NCI-H510A (cell line): ENCODE results near the gene VTI1A.
"Not testable (repeated sequence)": the region's sequence is repeated elsewhere in the genome, so short reads cannot be mapped to it uniquely, and the experiment has no call there.

Experiments used
- DNase-seq: peaks from one replicate; lab custom pipeline; 2025; lab: John Stamatoyannopoulos, UW

VTI1A gene

DNA sequence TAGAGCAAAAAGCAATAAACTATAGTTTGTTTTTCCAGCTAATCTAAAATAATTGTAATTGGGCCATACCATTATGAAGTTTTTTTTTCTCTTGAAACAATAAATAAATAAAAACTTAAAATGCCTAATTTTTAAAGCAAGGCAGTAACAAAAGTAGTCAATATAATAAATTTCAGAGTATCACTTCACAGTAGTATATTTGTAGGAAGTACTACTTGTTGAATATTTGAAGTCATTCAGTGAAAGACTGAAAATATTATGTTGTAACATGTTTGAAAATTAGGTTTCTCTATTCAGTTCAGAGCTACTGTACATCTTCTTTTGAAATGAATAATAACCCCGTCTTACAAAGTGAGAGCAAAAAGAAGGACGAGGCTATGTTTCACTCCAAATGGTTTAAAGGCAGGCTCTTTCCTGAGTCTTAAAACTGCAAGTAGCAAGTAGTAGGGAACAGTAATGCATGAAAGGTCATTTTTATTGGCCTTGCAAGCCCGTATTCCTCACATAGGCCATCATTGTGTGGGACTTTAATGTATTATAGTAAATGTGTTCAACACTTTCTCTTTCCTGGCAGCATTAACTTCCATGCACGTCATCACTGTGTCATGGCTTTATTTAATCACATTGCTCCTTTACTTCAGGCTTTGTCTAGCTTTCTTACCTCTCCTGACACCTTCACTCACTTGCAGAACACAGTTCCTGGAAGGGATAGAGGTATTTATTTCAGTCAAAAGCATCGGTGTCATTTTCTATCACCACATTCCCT is 141.4 kb downstream of the VTI1A start:
- DNase-seq = no peak

DNA sequence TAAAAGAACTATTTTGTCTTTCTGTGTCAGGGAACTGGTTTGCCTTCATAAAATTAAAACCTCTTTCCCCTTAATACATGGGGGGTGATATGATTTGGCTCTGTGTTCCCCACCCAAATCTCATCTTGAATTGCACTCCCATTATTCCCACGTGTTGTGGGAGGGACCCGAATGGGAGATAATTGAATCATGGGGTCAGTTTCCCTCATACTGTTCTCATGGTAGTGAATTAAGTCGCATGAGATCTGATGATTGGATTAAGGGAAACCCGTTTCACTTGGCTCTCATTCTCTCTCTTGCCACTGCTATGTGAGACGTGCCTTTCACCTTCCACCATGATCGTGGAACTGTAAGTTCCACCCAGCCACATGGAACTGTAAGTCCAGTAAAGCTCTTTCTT is 142.1 kb downstream of the VTI1A start:
- no peak for DNase-seq

DNA sequence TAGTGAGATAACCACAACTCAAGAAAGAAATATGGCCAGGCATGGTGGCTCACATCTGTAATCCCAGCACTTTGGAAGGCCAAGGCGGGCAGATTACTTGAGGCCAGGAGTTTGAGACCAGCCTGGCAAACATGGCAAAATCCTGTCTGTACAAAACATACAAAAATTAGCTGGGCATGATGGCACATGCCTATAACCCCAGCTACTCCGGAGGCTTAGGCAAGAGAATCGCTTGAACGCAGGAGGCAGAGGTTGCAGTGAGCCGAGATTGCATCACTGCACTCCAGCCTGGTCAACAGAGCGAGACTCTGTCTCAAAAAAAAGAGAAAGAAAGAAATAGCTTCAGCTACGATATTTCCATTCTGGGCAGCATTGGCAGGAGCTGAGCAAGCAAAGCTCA is 143.8 kb downstream of the VTI1A start:
- DNase-seq = not testable (repeated sequence)

DNA sequence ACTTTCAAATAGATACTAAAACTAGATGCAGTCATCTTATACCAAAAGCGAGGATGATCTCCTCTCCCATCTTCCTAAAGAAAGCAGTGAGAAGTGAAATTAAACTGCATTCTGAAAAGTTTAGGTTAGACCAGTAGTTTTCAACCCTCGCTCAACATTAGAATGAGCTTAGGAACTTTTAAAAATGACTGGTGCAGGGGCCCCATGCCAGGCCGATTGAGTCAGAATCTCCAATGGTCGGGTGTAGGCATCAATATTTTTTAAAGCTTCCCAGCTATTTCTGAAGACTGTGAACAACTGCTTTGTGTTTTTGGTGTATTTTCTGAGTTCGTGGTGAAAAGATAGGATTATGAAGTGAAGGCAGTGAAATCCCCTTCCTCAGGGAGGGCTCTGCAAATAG is 146.0 kb downstream of the VTI1A start:
- no peak for DNase-seq

DNA sequence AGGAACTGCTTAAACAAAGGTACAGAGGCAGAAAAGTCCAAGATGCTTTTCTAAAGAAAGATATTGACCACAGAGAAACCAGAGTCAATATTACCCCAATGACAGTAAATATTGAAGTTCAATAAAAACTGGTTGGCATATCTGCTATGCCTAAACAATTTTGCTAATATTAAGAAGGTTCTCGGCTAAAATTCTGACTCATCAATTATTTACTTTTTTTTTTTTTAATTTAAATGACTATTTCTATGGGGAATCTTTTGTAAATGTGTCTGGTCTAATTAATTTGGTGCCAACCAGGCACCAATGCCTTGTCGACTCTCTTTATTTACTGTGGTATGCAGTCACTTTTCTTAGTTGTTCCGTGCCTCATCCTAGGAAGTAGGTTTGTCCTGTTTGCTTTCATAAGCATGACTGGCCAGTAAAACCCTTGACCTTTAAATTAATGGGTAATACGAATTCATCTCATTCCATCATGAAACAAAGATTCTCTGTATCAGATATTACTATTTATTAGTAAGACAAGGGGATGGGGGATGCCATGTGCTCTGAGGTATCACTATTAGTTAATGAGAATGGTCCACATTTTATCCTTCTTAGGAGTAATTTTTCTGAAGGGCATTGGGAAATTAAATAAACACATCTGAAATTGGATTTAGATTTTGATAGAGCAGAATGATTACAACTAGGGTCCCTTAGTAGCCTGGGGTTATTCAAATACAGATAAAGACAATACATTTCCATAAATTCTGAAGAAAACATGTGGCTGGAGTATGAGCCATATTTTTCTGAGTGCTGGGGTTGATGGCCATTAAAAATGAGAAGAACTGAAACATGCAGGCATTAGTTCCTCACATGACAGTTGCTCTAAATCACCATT is 154.4 kb downstream of the VTI1A start:
- no peak for DNase-seq

DNA sequence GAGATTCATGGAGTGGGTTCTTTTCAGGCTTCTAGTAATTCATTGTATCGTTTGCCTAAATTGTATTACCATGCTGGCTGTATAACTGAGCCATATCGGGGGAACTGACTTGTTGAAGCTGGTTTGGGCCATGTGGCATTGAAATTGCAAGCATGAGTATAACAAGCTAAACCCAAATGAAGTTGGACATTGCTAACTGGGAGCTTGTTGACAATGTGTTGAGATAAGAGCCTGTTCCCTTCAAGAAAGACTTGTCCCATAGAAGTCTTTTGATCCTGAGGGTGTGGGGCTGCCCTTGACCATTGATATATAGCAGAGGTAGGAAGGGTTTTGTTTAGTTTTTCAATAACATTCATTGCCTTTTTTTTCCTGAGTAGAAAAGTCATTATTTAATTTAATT is 156.0 kb downstream of the VTI1A start:
- DNase-seq = no peak

DNA sequence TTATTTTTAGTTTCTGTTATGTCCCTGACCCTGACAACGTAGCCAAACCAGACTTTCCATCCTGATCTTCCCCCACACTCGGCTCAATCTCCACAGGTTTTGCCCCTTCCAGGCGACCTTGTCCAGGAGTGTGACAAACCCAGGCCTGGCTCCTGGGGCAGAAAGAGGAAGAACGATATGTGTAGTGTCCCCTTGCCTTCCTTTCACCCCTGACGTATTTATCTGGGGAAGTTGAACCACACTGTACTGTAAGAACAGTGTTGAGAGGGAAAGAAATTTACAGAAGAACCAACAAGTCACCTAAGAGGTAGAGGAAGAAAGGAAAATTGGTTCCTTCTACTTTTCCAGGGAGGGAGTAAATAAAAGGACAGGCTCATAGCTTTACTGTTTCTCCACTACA is 158.0 kb downstream of the VTI1A start:
- no peak for DNase-seq

DNA sequence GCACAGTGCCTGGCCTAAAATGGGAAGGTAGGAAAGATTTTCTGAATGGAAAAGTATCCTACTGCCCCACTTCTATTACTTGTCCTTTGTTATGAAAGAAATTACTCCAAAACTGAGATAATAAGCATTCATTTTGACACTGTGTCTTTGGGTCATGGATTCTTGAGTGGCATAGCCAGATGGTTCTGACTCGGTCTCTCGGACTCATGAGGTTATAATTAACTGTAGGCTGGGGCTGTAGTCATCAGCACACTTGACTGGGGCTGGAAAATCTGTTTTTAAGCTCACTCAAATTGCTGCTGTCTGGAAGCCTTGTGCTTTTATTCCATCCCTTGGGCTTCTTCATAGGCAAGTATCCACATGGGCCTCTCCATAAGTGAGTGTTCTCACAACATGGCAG is 160.5 kb downstream of the VTI1A start:
- DNase-seq = no peak

DNA sequence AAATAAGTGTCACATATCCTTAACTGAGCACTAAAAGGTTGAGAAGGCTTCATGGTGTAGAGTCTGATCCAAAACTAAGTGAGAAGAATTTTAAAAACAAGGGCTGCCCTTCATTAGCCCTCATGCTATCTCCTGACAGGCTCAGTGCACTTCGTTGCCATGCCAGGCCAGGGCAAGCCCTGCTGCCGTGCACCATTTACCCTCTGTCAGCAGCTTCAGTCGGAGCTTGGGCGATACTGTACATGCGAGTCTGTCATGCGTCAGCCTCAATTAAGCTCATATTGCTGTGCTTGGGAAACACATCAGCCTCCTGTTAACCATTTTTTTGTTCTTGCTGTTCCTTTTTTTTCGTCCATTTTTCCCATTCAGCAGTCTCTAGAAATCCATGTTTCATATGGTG is 166.6 kb downstream of the VTI1A start:
- DNase-seq = peak; percentile 61

DNA sequence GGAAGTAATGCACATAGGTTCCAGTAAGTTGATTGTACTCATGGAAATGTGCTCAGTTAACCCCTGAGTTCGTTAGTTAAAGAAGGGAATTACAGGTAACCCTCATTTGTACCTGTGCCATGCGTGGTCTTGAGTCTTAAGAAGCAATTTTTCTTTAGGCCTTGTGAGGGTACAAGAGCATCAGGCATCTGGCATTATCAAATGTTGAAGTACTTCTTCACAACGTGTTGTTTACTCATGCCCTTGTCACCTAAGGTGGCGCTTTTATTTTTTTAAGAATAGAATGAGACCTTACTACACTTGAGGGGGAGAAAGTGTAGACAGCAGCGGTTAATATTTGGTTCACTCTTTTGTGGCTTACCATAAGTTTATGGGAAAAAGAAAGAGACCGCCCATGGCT is 167.1 kb downstream of the VTI1A start:
- DNase-seq = no peak

DNA sequence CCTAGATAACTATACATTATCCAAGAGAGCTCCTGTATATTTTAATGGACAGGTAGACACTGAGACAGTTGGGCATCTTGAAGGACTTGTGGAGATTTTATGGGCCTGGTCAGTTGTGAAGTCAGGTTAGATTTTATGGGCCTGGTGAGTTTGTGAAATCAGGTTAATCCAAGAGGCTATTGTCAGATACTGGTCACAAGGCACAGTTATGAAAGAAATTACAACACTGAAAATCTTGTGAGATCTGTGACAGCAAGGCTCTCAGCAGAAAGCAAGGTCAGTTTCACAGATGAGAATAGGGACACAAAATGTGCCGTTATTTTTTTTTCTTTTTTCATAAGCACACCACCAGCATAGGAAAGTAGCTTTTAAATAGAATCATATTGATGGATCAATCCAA is 167.6 kb downstream of the VTI1A start:
- no peak for DNase-seq

DNA sequence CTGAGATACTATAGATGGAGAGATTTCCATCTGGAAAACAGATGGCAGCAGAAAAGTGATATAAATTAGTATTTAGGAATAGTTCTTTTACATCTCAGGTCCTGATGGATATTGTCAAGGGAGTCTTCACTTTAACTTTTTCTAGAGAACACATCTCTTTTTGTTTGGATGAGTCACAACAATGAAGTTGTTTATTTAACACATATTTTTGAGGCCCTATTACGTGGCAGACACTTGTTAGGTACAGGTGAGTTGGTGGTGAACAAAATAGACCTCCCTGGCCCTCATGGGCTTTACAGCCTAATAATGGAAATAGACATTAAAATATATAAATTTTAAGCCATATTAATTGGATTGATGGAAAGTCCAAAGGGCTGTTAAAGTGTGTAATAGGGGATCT is 168.3 kb downstream of the VTI1A start:
- no peak for DNase-seq

DNA sequence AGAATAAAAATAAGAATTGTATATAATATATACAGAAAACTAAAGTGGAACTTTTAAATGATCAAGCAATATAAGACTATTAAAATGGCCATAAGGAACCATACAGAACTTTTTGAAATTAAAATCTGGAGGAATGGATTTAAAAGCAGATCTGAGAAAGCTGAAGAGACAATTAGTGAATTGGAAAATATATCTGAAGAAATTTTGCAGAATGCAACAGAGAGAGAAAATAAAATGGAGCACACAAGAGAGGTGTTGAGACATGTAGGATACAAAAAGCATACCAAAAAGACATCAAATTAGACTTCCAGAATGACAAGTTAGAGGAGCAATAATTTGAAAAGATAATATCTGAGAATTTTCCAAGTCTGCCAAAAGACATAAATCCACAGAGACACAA is 169.6 kb downstream of the VTI1A start:
- DNase-seq = no peak

DNA sequence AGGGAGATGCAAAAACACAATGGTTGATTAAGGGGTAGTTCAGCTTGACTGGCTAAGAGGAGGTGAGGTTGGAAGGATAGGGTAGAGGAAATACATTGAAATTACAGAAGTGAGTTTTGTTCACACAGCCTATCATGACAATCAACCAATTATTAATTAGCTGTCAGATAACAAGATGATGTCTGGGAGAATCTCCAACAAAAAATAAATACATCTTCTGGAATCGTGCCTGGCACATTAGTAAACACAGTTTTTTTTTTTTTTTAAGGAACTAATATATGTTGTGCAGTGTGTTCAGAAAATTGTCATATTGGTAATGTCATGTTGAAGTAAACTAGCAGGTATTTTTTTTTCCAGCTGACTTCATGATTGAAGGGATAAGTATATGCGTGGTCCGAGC is 171.8 kb downstream of the VTI1A start:
- DNase-seq = no peak

DNA sequence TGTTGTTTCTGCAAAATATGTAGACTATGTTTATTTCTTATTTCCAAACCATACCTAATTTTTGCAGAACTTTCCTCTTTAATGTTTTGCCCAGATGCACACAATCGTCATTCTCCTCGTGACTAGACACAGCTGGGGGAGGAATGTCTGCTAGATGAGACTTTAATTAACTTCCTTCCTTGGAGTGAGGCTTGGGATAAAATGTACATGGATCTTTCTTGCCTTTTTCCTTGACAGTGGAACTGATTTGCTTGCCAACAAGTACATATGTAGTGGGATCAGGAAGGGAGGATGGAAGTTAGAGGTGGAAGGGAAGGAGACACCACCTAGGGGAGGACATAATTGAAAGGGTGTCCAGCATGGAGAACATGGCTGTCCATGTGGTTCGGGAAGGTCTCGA is 172.5 kb downstream of the VTI1A start:
- no peak for DNase-seq

DNA sequence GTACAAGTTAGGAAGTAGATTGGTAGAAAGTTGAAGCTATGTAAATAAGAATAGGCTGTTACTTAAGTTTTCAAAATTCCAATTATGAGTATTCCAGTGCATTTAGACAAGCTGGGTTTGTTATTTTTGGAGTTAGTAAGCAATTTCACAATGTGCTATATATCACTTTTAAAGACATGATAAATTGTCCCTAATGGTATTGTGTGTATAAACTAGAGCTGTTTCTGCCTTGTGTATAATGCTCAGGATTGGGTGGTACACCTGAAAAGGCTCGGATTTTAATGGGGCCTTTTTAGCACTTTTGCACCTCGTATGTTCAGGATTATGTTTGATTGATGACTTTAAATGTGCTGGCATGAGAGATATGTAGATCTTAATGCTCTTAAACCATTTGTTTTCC is 175.8 kb downstream of the VTI1A start:
- DNase-seq = no peak

DNA sequence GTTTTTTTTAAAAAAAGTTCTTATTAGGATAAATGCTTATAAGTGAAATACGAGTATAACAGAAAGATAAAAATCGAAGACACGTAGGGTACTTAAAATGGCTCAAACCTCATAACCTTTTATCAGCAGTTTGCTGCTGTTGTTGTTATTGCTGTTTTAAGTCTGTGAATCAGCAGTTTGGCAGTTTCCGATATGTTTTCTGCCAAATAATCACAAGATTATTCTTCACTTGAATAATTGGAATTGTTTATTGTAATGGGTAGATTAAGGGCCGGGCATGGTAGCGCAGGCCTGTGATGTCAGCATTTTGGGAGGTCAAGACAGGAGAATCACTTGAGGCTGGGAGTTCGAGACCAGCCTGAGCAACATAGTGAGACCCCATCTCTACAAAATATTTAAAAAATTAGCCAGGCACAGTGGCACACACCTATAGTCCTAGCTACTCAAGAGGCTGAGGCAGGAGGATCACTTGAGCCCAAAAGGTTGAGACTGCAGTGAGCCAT is 177.6 kb downstream of the VTI1A start:
- no peak for DNase-seq

DNA sequence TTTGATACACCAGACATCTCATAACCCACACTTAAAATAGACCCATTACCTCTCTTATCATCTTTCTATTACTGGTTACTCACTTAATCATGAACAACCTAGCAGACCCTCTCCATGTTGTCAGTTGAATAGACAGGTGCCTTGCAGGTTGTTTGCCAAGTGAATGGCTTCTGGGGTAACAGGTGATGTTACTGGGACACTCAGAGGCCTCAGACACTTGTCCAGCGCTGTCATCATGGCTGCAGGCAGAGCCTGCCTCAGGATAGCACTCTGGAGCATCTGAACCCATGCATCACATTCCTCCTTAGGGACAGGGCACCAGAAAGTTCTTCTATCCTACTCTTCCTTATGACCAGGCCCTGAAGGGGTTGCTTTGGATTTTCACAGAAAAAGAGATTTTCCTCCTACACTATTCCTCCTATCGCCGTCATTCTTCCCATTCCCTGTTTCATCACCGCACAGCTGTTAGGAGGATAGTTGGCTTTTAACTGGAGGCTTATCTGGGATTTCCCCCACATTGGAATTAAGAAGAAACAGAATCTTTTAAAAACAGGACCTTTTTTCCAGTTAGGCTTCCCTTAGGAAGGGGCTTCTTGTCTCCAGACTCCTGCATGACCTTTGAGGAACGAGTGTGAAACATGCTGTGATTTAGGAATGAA is 182.1 kb downstream of the VTI1A start:
- no peak for DNase-seq

DNA sequence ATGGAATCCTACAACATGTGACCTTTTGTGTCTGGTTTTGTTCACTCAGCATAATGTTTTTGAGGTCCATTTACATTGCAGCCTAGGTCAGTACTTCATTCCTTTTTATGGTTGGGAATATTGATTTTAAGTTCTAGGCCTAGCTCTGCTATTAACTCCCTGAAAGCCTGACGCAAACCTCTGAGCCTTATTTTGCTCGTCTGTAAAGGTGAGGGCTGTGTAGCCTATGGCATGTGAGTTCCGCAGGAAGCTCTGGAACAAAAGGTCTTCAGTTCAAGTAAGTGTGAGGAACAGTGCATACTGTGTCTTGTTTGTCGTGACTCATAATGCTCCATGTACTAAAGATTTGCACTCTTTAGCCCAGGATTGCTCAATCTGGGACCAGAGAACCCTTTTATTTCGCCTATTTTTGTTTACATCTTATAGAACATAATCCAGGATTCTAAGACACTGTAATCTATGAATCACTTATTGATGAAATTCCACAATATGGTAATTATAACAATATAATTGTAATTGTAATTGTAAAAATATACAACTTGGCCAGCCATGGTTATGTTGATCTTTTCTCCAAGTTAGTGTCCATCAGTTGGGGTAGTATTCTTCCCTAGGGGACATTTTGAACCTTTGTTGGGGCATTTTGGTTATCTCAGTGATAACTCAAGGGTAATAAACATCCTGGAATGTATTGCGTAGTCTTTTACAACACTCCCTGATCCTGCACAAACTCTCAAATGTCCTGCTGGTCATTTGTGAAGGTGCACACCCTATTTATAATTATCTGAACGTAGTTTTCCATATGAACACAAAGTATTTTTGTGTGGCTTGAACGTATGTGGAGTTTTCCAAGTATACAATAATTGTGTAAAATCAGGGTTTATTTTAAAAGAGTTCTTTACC is 184.7 kb downstream of the VTI1A start:
- DNase-seq = no peak

DNA sequence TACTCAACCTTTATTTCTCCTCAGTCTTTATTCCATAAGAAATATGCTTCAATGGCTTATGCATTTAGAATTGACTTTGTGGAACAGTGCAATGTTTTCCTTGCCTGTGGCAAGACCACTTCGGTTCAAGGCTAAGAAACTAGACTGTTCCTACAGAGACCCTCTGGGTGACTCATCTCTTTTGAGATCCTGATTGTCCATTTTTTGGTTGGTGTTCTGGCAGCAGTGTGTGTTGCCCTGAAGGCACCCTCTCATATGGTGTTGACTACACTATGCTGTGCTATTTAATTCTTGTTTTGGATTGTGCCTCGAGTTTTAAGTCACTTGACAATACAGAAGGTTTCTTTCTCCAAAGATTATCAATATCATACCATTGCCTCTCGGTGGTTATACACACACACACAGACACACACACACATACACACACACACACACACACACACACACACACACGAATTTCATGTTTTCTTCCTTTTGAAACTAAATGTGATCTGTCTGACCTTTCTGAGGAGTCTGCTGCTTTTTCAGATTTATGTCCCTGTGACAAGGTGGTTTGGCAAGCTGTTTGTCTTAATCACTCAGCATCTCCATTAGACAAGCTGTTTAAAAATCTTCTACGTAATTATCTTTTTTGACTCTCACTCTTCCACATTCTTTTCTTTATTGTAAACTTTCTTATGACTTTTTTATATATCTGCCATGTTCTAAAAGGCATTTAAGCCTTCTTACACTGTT is 187.2 kb downstream of the VTI1A start:
- no peak for DNase-seq

DNA sequence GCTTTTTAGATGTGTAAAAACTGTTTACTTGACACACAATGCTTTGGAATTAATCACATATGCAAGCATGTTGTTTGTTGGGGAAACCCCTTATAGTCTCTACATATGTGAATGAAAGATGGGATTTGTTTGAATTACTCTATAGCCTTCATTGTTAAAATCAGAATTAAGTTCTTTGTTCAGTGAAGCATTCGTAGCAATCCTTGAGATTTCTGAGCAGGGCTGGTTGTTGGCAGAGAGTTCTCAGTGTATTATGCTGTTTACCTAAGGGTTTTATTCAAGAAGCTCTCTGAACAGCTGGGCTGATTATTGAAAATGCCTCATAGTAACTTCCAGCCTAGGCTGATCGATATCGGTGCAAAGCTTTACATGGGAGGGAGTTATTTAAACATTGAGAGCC is 190.9 kb downstream of the VTI1A start:
- DNase-seq = no peak
